ENCODE results near the gene PUSL1.

- TF ChIP-seq POLR2AphosphoS5 (IDR thresholded peaks at IDR 0.05; ENCODE audit: low read depth, low read length) (no peak), FOXP2 (optimal IDR thresholded peaks at IDR 0.05; ENCODE audit: borderline replicate concordance, extremely low read depth, extremely low read length, insufficient read depth) (no peak), SIN3A (IDR thresholded peaks at IDR 0.05; ENCODE audit: borderline replicate concordance, insufficient read depth, low read length) (no peak)
Observed at GRCh38 chr1:1335283-1335682, 26.9 kb downstream of the PUSL1 start.
